HepG2 (cell line): ENCODE data around the gene MFN2. TPM values are rescaled to one million over a fixed set of nuclear protein-coding genes. Genes with fewer than 3 reads are reported as not detected.

Experiments
- ATAC-seq: fragments of 200-7000 bp; cut with Tn5 transposase; 3 replicates; pipeline ENCODE4 v1.9.1; 2020; ENCODE audit warnings: mild to moderate bottlenecking, moderate library complexity
- BruUV-seq: library from RNA; stranded (reverse); fragments of 400-500 nt; replicated peaks from 2 replicates; lab custom pipeline; 2021; lab: Mats Ljungman, UMichigan
- CTCF ChIA-PET: fragments of 300-600 bp; formaldehyde crosslinking; extraction: SDS; loops from one replicate; lab custom pipeline; 2021; ENCODE audit warnings: low total read pairs, inconsistent platforms, low intra/inter-chr PET ratio; lab: Yijun Ruan, JAX
- POLR2A ChIA-PET: fragments of 350-600 bp; sonication (Branson Sonifier 250); formaldehyde crosslinking; loops from one replicate; lab custom pipeline; 2020; ENCODE audit warnings: antibody characterized with exemption, inconsistent platforms; lab: Yijun Ruan, JAX
- DNase-seq: peaks from one replicate; pipeline ENCODE4 v3.0.0-alpha.2; 2015; ENCODE audit warnings: low spot score
- FAIRE-seq: peaks from 3 replicates; lab custom pipeline; 2011; peaks lifted over from hg19 to GRCh38; lab: Jason Lieb, UNC
- H2AFZ ChIP-seq: one replicate; pipeline ENCODE4 v1.6.1; 2011; ENCODE audit warnings: low read length, inconsistent platforms
- H3K27ac ChIP-seq: fragments of 300-600 bp; 3 replicates; pipeline ENCODE4 v1.8.0; 2011; ENCODE audit warnings: mixed run types, mild to moderate bottlenecking, mixed read lengths, low read length, inconsistent platforms; ENCODE audit not compliant: insufficient read depth; ENCODE audit errors: extremely low read length
- H3K27me3 ChIP-seq, 2 experiments: fragments of 200-600 bp in 1 of 2; 2 replicates in 1 of 2; 3 replicates in 1 of 2; pipeline versions ENCODE4 v1.6.0 to v1.8.0; 2011; ENCODE audit warnings: low read length in 2 of 2, mild to moderate bottlenecking in 2 of 2, moderate library complexity in 2 of 2, inconsistent platforms in 1 of 2; ENCODE audit not compliant: insufficient read depth in 2 of 2, control insufficient read depth in 1 of 2
- H3K36me3 ChIP-seq, 2 experiments: fragments of 200-600 bp in 1 of 2; replicated peaks in 1 of 2; 2 replicates in 1 of 2; 3 replicates in 1 of 2; pipeline versions ENCODE4 v1.5.1 to v1.8.0; 2011; ENCODE audit warnings: low read length in 2 of 2, inconsistent platforms in 1 of 2; ENCODE audit not compliant: insufficient read depth in 2 of 2, control insufficient read depth in 1 of 2
- H3K4me1 ChIP-seq: 2 replicates; pipeline ENCODE4 v1.5.1; 2012; ENCODE audit warnings: low read length, inconsistent platforms; ENCODE audit not compliant: insufficient read depth
- H3K4me2 ChIP-seq: 2 replicates; pipeline ENCODE4 v1.6.0; 2011; ENCODE audit warnings: low read depth, low read length, inconsistent platforms
- H3K4me3 ChIP-seq, 3 experiments: fragments of 200-600 bp in 1 of 3; sonication (generic), shearing (Covaris generic) in 1 of 3; replicated peaks in 1 of 3; 2 replicates each; pipeline ENCODE4 v1.5.1; 2011 to 2016; ENCODE audit warnings: low read length in 3 of 3, inconsistent platforms in 2 of 3, low read depth in 2 of 3, mild to moderate bottlenecking in 2 of 3, control low read depth in 1 of 3, mixed read lengths in 1 of 3; ENCODE audit not compliant: insufficient read depth in 1 of 3
- H3K79me2 ChIP-seq: one replicate; pipeline ENCODE4 v1.6.1; 2011; ENCODE audit warnings: low read length, inconsistent platforms; ENCODE audit not compliant: insufficient read depth
- H3K9ac ChIP-seq: 2 replicates; pipeline ENCODE4 v1.6.0; 2011; ENCODE audit warnings: mild to moderate bottlenecking, low read depth, low read length, inconsistent platforms; ENCODE audit not compliant: insufficient read depth
- H3K9me3 ChIP-seq: 2 replicates; pipeline ENCODE4 v1.5.1; 2012; ENCODE audit warnings: mild to moderate bottlenecking, low read length
- H4K20me1 ChIP-seq: 2 replicates; pipeline ENCODE4 v1.6.0; 2011; ENCODE audit warnings: inconsistent platforms, mild to moderate bottlenecking, low read length, moderate library complexity; ENCODE audit not compliant: insufficient read depth
- ADNP ChIP-seq: sonication (generic); formaldehyde crosslinking; IDR thresholded peaks from 2 replicates; pipeline ENCODE4 v1.4.0; 2020; ENCODE audit warnings: missing genetic modification reagents
- HDAC1 ChIP-seq: sonication (generic); formaldehyde crosslinking; IDR thresholded peaks from 2 replicates; pipeline ENCODE4 v1.5.1; 2020; ENCODE audit warnings: mild to moderate bottlenecking, missing genetic modification reagents
- HMGXB3 ChIP-seq: sonication (generic); formaldehyde crosslinking; IDR thresholded peaks from 2 replicates; pipeline ENCODE4 v1.4.0; 2020; ENCODE audit warnings: missing genetic modification reagents, borderline replicate concordance
- IRF9 ChIP-seq: sonication (generic); formaldehyde crosslinking; IDR thresholded peaks from 2 replicates; pipeline ENCODE4 v1.8.0; 2022; ENCODE audit warnings: missing genetic modification reagents, mild to moderate bottlenecking, borderline replicate concordance
- PLSCR1 ChIP-seq: sonication (generic); formaldehyde crosslinking; IDR thresholded peaks from 2 replicates; pipeline ENCODE4 v1.5.0; 2020; ENCODE audit warnings: missing genetic modification reagents, mild to moderate bottlenecking, borderline replicate concordance
- REL ChIP-seq: sonication (generic); formaldehyde crosslinking; conservative IDR thresholded peaks from 2 replicates; pipeline ENCODE4 v1.8.0; 2022; ENCODE audit warnings: mild to moderate bottlenecking, missing genetic modification reagents, moderate library complexity
- XRCC5 ChIP-seq: fragments of 200-400 bp; formaldehyde crosslinking; optimal IDR thresholded peaks from 2 replicates; pipeline ENCODE3; 2017; ENCODE audit warnings: mild to moderate bottlenecking, low read length
- ZNF367 ChIP-seq: sonication (generic); formaldehyde crosslinking; IDR thresholded peaks from 2 replicates; pipeline ENCODE4 v1.4.0; 2020; ENCODE audit warnings: missing genetic modification reagents, borderline replicate concordance
- ZNF414 ChIP-seq: sonication (generic); formaldehyde crosslinking; IDR thresholded peaks from 2 replicates; pipeline ENCODE4 v1.5.0; 2020; ENCODE audit warnings: missing genetic modification reagents
- ZNF609 ChIP-seq: sonication (generic); formaldehyde crosslinking; IDR thresholded peaks from 2 replicates; pipeline ENCODE4 v1.4.0; 2020; ENCODE audit warnings: mild to moderate bottlenecking, missing genetic modification reagents, borderline replicate concordance
- ZNF629 ChIP-seq: sonication (generic); formaldehyde crosslinking; conservative IDR thresholded peaks from 2 replicates; pipeline ENCODE4 v1.5.0; 2020; ENCODE audit warnings: missing genetic modification reagents
- WGBS: methylation state at CpG from one replicate; pipeline ENCODE4 v1.1.6; 2017; ENCODE audit warnings: low lambda C conversion rate; 5-methylcytosine and 5-hydroxymethylcytosine counted together
- in situ Hi-C: cut with HindIII; loops from 2 replicates; pipeline ENCODE4 v1.10.0; 2017; ENCODE audit warnings: low pct_unique_long_range_greater_than_20kb; ENCODE audit not compliant: extremely low pct_ligation_motif_present
- intact Hi-C: fragments of 100-400 bp; cut with micrococcal nuclease; formaldehyde crosslinking; loops from one replicate; pipeline ENCODE4 v1.10.0; 2022; ENCODE audit not compliant: unreplicated experiment
- polyA plus RNA-seq, 8 experiments: library from polyadenylated mRNA; depleted of rRNA in 3 of 8; stranded (reverse) in 7 of 8; unstranded in 1 of 8; fragments of >200 nt; fragmentation: Illumina TruSeq in 4 of 8; extraction: Trizol in 4 of 8; gene quantifications; 2 replicates each; pipeline versions ENCODE4 v1.2.1 to v1.2.3, GENCODE V29; 2011 to 2016; ENCODE audit warnings: low read depth in 4 of 8, missing spikeins in 1 of 8, mixed read lengths in 1 of 8; ENCODE audit not compliant: insufficient read depth in 1 of 8
- total RNA-seq, 5 experiments: library from RNA; depleted of rRNA; stranded (reverse); fragments of >200 nt; fragmentation: Illumina TruSeq; extraction: Trizol; gene quantifications; 2 replicates each; pipeline ENCODE4 v1.2.3, GENCODE V29; 2016; ENCODE audit warnings: low read depth in 1 of 5

The MFN2 gene
- total and polyA plus RNA-seq, 2 of the 13 experiments (the other 11 are each of a cell fraction or from before 2014, with no cell fraction given): 38.7 to 60.9 TPM

- no peaks in the 10 kb centered on the region for H3K9me3 ChIP-seq
- ATAC-seq: peak; percentile 3; the same call in 1 of the 3 replicates
- POLR2A ChIA-PET: interaction anchor here (1.0 to 2.9 kb wide), 9 partner anchors 9 to 198 kb away, joined by 3 to 41 read pairs (median 5); partner anchors contain the start of genes MFN2 and MIIP
- H3K4me2 ChIP-seq: peak overlapping the region; percentile 100
- H3K79me2 ChIP-seq: peaks cover 22% of the 10 kb centered on the region
- H4K20me1 ChIP-seq: no peaks in the 10 kb centered on the region
- no peak for FAIRE-seq
- in situ Hi-C loops (no loop called here), intact Hi-C loops (no loop called here)
- DNase-seq: no peak
- H3K27ac ChIP-seq: peak overlapping the region; percentile 84
- peak overlapping the region; percentile 87 for H3K9ac ChIP-seq
- peaks cover 73% of the 10 kb centered on the region for H3K4me1 ChIP-seq
- H3K27me3 ChIP-seq: no peaks in the 10 kb centered on the region; a peak in 1 of 5 replicates
- no peak overlapping the region for H2AFZ ChIP-seq
- H3K36me3 ChIP-seq: 0 out of 5 replicates have a peak, but pooled peaks cover 0 to 3% of the 10 kb centered on the region in 2 experiments
- BruUV-seq: TSS peak; percentile 72
- WGBS: 5% methylated on average over 2 of the region's 2 CpGs
- peak overlapping the region; percentile 77 to 89 (median 82) for H3K4me3 ChIP-seq
- CTCF ChIA-PET: no interaction called here
- TF ChIP-seq REL: 0 out of 2 replicates have a peak, but pooled peaks have one; percentile 15
- no peak for TF ChIP-seq IRF9 (CRISPR knock-in tag)
- TF ChIP-seq ZNF609 (CRISPR knock-in tag): no peak
- peak; percentile 97 for TF ChIP-seq ZNF629
- peak; percentile 1; the same call in 1 of the 2 replicates for TF ChIP-seq HDAC1 (CRISPR knock-in tag)
- TF ChIP-seq ZNF367: no peak
- no peak for TF ChIP-seq PLSCR1 (CRISPR knock-in tag)
- peak; percentile 36; the same call in 1 of the 2 replicates for TF ChIP-seq ADNP (CRISPR knock-in tag)
- peak; percentile 9; the same call in 1 of the 2 replicates for TF ChIP-seq HMGXB3 (CRISPR knock-in tag)
- no peak for TF ChIP-seq XRCC5
- 0 out of 2 replicates have a peak, but pooled peaks have one; percentile 4 for TF ChIP-seq ZNF414 (CRISPR knock-in tag)
Measured at GRCh38 chr1:11935057-11935412, 45.2 kb upstream of the MFN2 start.
